ENCODE results near the gene ZNF888.
"Not testable (repeated sequence)": the region's sequence is repeated elsewhere in the genome, so short reads cannot be mapped to it uniquely, and the experiment has no call there.

The ZNF888 gene

GRCh38 chr19:52941523-52941922, 18.3 kb upstream of the ZNF888 start:
- not testable (repeated sequence) for DNase-seq

DNA sequence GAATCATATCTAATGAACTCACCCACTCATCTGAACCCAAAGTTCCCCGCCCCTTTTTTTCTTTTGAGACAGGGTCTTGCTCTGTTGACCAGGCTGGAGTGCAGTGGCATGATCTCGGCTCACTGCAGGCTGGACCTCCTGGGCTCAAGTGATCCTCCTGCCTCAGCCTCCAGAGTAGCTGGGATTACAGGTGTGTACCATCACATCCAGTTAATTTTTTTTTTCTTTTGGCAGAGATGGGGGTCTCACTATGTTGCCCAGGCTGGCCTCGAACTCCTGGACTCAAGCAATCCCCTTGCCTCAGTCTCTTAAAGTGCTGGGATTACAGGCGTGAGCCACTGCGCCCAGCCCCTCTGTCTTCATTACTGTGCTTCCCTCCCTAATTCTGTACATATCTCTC, 17.7 kb upstream of the ZNF888 start:
- DNase-seq: not testable (repeated sequence)

- no peak for DNase-seq
These were observed 15.5 kb upstream of the ZNF888 start for GRCh38 chr19:52938761-52939160.

DNA sequence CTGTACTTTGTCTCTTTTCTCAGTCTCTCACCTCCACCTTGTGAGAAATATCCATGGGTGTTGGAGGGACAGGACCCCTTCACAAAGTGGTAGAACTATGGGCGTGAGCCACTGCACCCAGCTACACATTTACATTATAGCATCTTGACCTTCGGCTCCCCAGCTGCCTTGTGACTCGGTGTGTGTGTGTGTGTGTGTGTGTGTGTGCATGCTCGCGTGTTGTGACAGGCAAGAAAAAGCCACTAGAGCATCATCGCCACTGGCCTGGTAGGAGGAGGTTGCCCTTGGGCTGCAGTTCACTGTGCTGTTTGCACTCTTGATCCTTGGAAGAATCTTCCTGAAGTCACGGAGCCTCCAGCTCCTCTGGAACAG, 13.7 kb upstream of the ZNF888 start:
- no peak for DNase-seq

- peak; percentile 28 to 47 (median 33) for DNase-seq
These were observed 13.1 kb upstream of the ZNF888 start for GRCh38 chr19:52936151-52936953.

GRCh38 chr19:52935434-52935833, 12.2 kb upstream of the ZNF888 start:
- peak; percentile 52 to 67 (median 67) for DNase-seq

DNA sequence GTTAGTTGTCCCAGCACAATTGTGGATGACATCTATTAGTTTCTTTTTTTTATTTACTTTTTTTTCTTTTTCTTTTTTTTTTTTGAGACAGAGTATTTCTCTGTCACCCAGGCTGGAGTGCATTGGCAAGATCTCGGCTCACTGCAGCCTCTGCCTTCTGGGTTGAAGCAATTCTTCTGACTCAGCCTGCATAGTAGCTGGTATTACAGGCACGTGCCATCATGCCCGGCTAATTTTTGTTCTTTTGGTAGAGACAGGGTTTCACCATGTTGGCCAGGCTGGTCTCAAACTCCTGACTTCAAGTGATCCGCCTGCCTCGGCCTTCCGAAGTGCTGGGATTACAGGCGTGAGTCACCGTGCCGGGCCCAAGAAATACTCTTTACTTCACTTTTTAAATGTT, 1.4 kb upstream of the ZNF888 start:
- peak; percentile 18 to 32 (median 24) for DNase-seq

DNA sequence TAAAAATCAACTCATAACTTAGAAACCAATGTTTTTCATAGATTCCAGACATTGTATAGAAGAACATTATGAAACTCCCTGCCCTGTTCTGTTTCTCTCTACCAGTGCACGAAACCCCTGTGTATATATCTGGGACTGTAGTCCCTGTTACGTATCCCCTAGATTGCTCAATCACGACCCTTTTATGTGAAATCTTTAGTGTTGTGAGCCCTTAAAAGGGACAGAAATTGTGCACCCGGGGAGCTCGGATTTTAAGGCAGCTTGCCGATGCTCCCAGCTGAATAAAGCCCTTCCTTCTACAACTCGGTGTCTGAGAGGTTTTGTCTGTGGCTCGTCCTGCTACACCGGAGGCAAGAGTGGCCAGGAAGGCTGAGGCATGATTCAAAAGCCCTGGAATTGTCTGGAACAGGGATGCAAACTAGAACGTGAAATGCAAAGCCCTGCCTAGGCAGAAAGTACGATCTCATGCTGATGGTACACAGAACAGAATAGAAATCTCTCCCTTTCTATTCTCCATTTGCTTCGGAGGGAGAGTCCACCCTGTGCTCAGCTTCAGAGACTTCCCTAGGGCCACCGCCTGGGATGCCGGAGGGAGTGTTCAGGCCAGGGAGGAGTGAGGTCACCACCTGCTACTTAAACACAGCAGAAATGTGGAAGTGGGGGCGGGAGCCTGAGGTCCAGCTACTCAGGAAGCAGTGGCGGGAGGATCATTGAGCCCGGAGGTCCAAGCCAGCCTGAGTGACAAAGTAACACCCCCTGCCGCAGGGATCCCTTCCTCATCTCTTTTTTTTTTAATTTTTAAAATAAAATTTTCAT, 758 bp upstream of the ZNF888 start:
- peak; percentile 92 to 94 (median 94) for DNase-seq

DNA sequence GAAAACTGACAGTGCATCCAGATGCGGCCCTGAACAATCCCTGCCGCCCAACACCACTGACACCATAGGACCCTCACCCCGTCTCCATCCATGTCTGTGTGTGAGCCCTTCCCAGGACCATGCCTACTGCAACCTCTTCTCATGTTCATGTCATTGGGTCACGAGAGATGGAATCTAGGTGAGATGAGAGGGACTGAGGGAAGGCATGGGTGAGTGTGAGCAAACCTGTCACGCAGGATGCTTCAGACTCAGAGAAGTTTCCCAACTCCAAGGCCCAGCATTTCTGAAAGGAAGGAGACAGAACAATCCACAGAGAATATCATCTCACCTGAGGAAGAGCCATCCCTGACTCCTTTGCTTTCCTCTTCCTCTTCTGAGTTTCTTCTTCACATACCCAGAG, 5.7 kb downstream of the ZNF888 start:
- DNase-seq: no peak

DNA sequence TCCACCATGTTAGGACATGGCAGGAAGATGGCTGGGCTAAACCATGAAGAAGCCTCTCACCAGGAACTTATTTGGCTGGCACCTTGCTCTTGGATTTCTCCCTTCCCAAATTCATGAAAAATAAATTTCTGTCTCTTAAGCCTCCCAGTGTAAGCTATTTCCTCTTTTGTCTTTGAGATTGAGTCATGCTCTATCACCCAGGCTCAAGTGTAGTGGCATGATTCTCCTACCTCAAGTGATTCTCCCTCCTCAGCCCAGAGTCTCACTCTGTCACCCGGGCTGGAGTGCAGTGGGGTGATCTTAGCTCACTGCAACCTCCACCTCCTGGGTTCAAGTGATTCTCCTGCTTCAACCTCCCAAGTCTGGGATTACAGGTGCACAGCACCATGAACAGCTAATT, 12.6 kb downstream of the ZNF888 start:
- DNase-seq: no peak

DNA sequence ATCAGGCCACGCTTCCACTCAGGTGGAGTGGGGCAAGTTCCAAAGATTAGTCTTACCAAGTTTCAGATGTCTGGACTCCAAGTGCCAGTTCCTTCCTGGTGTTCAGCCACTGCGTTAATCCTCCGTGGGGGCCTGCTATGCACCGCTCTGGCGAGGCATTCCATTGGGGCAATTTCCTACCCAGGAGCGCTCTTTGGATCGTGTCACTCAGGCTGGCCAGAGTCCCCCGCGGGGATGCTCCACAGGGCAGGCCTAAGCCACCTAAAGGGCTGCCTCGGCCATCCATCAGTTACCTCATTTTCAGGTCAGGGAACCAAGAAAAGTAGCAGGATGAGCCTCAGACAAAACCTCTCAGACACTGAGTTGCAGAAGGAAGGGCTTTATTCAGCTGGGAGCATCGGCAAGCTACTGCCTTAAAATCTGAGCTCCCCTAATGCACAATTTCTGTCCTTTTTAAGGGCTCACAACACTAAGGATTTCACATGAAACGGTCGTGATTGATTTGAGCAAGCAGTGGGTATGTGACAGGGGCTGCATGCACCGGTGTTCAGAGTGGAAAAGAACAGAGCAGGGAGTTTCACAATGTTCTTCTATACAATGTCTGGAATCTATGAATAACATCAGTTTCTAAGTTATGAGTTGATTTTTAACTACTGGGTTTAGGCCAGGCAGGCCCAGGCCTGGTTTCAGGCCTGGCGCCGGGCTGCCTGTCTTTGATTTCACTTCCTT, 19.0 kb downstream of the ZNF888 start:
- DNase-seq: not testable (repeated sequence)

DNA sequence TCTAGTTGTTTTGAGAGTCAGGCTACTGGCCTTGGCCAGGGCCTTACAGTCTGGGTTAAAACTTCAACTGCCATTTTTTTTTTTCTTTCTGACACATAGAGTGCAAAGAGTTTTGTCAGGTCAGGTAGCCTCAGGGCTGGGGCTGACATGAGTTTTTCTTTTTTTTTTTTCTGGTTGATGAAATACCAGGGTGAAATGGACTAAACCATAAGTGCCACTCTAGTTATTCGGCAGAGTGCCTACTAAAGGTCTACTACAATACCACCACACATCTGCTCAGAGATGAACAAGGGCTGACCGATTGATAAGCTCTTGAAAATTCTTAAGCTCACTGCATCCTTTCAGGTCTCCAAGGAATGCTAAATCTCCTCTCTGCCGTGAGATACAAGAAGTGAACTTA, 21.4 kb downstream of the ZNF888 start:
- no peak for DNase-seq

GRCh38 chr19:52898596-52898995, 24.6 kb downstream of the ZNF888 start:
- DNase-seq: not testable (repeated sequence)

DNA sequence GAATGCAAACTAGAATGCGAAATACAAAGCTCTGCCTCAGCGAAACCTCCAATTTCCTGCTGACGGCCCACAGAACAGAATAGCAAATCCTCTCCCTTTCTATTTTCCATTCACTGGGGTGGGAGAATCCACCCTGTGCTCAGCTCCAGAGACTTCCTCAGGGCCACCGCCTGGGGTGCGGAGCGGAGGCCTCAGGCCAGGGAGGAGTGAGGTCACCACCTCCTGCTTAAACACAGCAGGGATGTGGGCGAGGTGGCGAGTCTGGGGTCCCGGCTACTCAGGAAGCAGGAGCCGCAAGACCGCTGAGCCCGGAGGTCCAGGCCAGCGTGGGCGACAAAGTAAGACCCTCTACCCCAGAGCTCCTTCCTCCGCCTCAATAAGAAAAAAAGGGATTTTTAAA, 25.1 kb downstream of the ZNF888 start:
- DNase-seq: no peak

GRCh38 chr19:52897138-52897935, 25.9 kb downstream of the ZNF888 start, which contains the start of gene ZNF320:
Gene ZNF320, minus strand, starts transcription at chr19:52897635. Its CDS starts 7,380 bp downstream, at chr19:52890255.
- DNase-seq: peak; percentile 96 to 98 (median 98)

GRCh38 chr19:52896431-52897137, 26.6 kb downstream of the ZNF888 start:
- peak; percentile 7 to 36 (median 21) for DNase-seq

- no peak for DNase-seq
These were observed 31.9 kb downstream of the ZNF888 start for GRCh38 chr19:52891336-52891735.

- no peak for DNase-seq
These were observed 33.3 kb downstream of the ZNF888 start for GRCh38 chr19:52889931-52890330.

DNA sequence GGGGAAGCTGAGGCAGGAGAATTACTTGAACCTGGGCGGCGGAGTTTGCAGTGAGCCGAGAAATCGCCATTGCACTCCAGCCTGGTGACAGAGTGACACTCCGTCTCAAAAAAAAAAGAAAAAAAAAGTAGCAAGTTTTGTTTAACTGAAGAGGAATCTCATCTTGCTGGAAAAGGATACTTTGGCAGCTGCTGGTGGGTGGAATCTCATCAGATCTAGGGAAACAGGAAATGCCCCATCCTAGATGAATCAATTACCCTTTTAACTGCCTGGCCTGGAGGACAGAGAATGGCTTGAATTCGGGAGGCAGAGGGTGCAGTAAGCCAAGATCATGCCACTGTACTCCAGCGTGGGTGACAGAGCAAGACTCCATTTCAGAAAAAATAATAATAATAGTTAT, 34.2 kb downstream of the ZNF888 start:
- no peak for DNase-seq

GRCh38 chr19:52880895-52881389, 42.3 kb downstream of the ZNF888 start:
- no peak for DNase-seq

GRCh38 chr19:52872996-52873395, 50.2 kb downstream of the ZNF888 start:
- DNase-seq: not testable (repeated sequence)

Data from suppressor macrophage treated with lipopolysaccharide for 1 hour (primary cell).